Stimulated activated CD4-positive, alpha-beta T cell treated with anti-CD3 and anti-CD28 coated beads, TNF-alpha, amount 100 ng/mL, for 48 hours (primary cell): ENCODE results near the gene ENOX2.
"Not testable (repeated sequence)": the region's sequence is repeated elsewhere in the genome, so short reads cannot be mapped to it uniquely, and the experiment has no call there.

ENCODE experiments used
- DNase-seq, 3 donors: peaks; one replicate each; pipeline ENCODE4 v3.0.0-alpha.2; 2020; ENCODE audit warnings: low read depth in 3 of 3

The ENOX2 gene

GRCh38 chrX:130754353-130754752 lies 148.7 kb downstream of the ENOX2 start:
- DNase-seq = no peak

DNA sequence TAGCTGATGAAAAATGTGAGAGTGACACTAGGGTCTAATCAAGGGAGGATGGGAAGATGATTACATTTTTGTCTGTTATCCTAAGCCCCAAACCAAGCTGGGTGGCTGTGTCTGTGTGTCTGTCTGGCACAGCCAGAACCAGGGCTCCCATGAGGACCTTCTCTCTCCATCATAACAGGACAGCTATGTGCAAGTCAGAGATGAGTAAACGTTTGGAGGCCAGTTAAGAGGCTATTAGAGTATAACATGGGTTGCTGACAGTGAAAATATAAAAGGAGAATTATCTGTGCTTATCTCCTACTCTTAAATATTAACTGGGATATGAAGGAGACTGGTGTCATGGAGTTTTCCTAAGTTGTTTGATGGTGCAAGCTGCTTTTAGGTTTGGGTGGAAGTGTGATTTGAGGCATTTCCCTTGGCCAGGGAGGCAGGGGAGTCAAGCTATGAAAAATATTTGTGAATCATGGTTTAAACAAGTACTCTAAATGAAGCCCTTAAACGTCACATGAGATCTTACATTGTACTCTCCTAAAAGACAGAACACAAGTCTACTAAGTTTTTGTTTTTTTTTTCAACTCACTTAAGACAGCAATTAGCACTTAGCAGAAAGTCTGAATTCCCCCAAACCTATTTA lies 156.2 kb downstream of the ENOX2 start:
- no peak for DNase-seq

DNA sequence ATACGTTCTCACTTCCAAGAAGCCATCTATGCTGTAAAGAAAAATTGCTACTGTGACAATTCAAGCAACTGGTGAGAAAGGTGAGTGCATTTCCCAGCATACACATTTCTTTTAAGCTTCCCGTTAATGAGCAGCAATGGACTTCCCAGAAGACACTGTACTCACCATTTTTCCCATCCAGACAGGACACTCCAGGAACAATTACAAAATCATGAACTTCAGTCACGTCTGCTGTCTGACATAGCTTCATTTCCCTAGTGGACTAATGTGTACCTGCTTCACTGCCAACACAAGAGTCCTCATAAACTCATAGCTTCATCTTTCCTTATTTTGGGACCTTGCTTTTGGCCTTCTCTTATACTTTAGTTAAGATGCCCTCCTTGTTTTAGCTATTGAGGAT lies 156.9 kb downstream of the ENOX2 start:
- no peak for DNase-seq

GRCh38 chrX:130741584-130741983 lies 161.4 kb downstream of the ENOX2 start:
- DNase-seq = no peak

DNA sequence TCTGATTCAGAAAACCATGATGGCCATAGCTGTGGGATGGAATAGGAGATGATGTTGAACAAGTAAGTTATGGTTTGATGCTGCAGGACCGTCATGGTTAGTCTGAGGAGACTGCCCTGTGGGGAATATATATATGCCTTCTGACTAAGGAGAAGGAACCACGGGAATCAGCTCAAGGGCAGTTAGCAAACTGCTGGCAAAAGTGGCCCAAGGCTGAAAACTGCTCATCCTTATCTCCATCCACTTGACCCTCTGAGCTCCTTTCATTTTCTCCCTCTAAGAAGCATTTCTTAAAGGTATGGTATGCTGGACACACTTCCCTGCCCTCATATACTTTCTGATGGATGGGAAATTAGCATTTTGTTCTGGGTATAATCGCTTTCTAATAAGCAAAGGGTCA lies 161.9 kb downstream of the ENOX2 start:
- DNase-seq = no peak

- DNase-seq = no peak
Observed at GRCh38 chrX:130738638-130739195, 164.3 kb downstream of the ENOX2 start.

DNA sequence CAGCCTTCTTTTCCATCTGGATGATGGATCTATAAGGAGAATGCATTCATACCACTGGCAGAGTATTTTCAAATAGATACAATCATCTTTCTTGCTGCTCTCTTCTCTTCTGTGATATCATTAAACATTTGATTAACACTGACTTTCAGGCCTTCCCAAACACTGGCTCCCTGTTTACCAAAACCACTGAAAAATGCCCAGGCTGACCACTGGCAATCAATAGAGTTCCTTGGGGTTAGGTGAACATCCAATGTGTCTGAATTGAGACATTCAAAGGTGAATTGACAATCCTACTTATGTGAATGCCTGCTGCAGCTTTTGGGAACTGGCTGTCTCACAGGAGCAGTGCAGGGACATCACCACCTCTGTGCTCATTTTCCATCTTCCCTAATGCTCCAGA lies 168.3 kb downstream of the ENOX2 start:
- DNase-seq = no peak

DNA sequence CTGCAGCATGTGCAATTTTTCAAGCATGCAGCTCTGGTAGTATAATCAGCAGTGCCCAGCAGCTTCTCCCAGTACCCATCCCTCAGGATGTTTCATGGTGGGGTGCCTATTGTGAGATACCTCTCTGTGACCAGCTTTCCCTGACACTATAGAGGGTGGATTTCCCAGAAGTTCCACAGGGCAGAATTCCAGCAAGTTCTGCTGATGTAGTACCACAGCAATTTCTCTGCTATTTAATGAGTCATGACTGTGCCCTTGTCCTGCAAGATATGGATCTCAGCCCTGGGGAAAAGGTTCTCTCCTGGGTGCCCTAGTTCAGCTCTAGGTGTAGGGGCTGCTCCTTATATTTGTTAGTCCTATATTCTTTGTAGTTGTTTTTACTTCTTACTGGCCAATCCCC lies 174.8 kb downstream of the ENOX2 start:
- no peak for DNase-seq

DNA sequence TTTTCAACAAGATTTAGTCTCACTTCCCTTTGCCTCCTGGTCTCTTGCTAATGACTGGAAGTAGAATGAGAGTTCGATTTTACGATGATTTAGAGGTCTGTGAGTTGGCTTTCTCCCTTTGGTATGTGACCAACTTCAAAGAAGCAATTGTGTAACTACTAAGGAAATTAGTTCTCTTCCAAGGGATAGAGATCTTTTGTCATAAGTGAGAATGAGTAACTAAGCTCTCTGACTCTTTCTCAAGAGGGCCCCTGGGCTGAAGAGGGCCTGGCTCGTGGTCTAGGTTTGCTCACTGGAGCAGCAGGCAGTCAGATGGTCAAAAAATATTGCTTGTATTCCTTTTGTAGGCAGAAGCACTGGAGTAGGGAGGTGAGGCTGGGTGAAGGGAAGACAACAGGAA lies 176.3 kb downstream of the ENOX2 start:
- no peak for DNase-seq

DNA sequence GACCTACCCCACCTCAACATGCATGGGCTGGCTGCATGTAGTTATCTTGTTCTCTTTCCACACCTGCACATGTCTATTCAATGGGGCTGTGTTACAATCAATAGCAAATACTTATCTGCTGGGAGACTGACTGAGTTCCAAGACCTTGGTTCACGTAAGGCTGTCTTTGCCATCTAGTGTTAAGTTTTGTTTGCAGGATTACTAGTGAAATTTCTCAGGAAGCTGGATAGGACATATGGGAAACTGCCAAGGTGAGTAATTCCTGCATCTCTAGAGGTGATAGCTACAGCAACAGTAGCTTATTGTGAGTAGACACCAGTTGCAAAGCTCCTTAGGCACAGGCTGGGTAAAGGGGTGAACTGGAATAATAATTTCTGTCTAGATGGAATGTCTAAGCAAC lies 177.5 kb downstream of the ENOX2 start:
- DNase-seq = no peak

- no peak for DNase-seq
Observed at GRCh38 chrX:130719413-130719812, 183.6 kb downstream of the ENOX2 start.

GRCh38 chrX:130718137-130718536 lies 184.9 kb downstream of the ENOX2 start:
- no peak for DNase-seq

- DNase-seq = no peak
Observed at GRCh38 chrX:130716781-130717413, 186.1 kb downstream of the ENOX2 start.

DNA sequence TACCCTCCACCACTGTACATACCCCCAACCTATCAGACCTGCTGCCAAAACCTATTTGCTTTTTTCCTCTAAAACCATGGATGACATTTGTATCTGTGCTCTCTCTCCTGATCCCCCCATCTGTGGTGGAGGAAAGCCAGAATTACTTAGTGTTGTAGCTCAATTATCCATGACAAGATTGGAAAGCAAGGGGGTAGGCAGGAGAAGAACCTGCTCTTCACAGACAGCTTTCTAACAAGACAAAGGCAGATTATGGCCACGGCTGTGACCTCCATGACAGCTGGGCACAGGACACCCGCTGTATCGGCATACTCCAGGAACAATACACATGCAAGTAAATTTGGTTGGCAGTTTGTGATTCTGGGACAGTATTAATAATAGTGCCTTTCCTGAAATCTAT lies 186.7 kb downstream of the ENOX2 start:
- no peak for DNase-seq

- DNase-seq = no peak
Observed at GRCh38 chrX:130715299-130715698, 187.7 kb downstream of the ENOX2 start.

GRCh38 chrX:130714665-130715064 lies 188.3 kb downstream of the ENOX2 start:
- no peak for DNase-seq

DNA sequence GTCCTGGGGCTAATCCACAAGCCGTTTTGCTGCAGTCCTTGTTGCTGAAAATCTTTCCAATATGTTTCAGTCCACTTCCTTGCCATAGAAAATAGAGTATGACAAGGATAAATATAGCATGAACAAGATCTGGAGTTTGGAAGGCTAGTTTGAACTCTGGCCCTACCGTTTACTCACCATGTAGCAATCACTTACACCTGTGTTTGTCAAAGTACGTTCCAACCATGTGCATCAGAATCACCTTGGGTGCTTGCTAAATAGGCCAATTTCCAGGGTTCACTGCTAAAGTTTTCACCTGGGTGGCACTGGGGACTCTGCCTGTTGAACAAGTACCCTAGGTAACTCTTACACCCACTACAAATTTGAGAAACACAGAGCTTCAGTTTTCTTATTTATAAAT lies 188.9 kb downstream of the ENOX2 start:
- no peak for DNase-seq

GRCh38 chrX:130709178-130709577 lies 193.8 kb downstream of the ENOX2 start:
- DNase-seq = not testable (repeated sequence)

GRCh38 chrX:130705591-130705990 lies 197.4 kb downstream of the ENOX2 start:
- no peak for DNase-seq

GRCh38 chrX:130704053-130705038 lies 198.7 kb downstream of the ENOX2 start:
- DNase-seq = no peak

DNA sequence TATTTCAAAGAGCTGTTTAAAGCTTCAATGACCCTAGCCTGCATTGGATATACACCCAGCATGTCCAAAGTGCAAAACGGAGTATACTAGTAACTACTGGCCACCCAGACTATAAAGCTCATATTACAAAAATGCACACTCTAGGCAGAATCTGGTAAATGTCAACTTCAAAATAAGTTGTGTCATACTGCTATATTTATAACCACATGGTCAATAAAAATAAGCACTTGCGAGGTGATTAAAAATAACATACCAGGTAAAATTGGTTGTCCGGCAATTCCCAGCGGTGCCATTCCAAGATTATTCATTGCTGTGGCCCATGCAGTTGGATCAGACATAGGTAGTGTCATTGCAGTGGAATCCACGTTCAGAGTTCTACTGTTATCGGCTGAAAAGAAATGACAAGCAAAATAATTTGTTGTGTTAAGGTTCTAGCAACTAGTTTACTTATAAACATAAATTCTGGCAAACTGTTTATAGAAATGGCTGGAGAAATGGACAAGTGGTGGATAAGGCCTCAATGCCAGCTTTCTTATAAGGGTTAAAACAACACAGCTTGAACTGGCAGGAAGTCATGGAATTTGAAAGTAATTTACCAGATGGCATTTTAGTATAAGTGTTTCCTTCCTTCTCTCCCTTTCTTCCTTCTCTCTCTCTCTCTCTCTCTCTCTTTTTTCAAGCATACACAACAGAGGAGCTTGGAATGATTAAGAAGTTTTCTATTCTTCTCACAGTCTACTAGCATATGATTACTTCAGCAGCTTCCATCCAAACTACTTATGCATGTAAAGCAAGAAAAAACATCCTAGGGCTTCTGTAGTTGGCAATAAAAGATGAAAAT lies 199.9 kb downstream of the ENOX2 start:
- DNase-seq = no peak
